Gastroesophageal sphincter (tissue), 4 donors: ENCODE results near the gene DTX1. TPM values are rescaled to one million over a fixed set of nuclear protein-coding genes. Genes with fewer than 3 reads are reported as not detected.

Experiments used
- ATAC-seq: fragments of 150-250 bp; one replicate; pipeline ENCODE4 v1.9.1; 2016; ENCODE audit warnings: mild to moderate bottlenecking, moderate library complexity
- H3K27ac ChIP-seq, 4 donors: fragments of 200-600 bp; sonication (generic) in 3 of 4; 1 replicate in 3 of 4; 2 replicates in 1 of 4; pipeline ENCODE4 v1.5.1; 2016 to 2019
- H3K27me3 ChIP-seq: fragments of 200-600 bp; sonication (generic); one replicate; pipeline ENCODE4 v1.5.1; 2019
- H3K36me3 ChIP-seq, 2 donors: fragments of 200-600 bp; sonication (generic); one replicate each; pipeline ENCODE4 v1.5.1; 2019; ENCODE audit warnings: control low read depth in 1 of 2
- H3K4me1 ChIP-seq, 3 donors: fragments of 200-600 bp; sonication (generic); 1 replicate in 2 of 3; 2 replicates in 1 of 3; pipeline ENCODE4 v1.5.1; 2016 to 2019; ENCODE audit warnings: control low read depth in 2 of 3
- H3K4me3 ChIP-seq, 2 donors: fragments of 200-600 bp; sonication (generic); one replicate each; pipeline ENCODE4 v1.5.1; 2019; ENCODE audit warnings: mild to moderate bottlenecking in 1 of 2, moderate library complexity in 1 of 2
- H3K9me3 ChIP-seq, 3 donors: fragments of 200-600 bp; sonication (generic); one replicate each; pipeline ENCODE4 v1.5.1; 2017 to 2019; ENCODE audit warnings: control low read depth in 2 of 3
- EP300 ChIP-seq: sonication (generic); formaldehyde crosslinking; IDR thresholded peaks from one replicate; pipeline ENCODE4 v1.6.1; 2017; ENCODE audit warnings: antibody characterized with exemption, mild to moderate bottlenecking
- POLR2A ChIP-seq, 2 donors: fragments of 450-650 bp; IDR thresholded peaks; one replicate each; pipeline ENCODE4 v1.6.1; 2017; ENCODE audit warnings: antibody characterized with exemption in 2 of 2, mild to moderate bottlenecking in 2 of 2, moderate library complexity in 1 of 2
- POLR2AphosphoS5 ChIP-seq: sonication (generic); formaldehyde crosslinking; IDR thresholded peaks from one replicate; pipeline ENCODE4 v1.6.1; 2017; ENCODE audit warnings: antibody characterized with exemption
- WGBS, 2 donors: methylation state at CpG; one replicate each; pipeline ENCODE4 v1.1.5; 2018; ENCODE audit warnings: low coverage in 1 of 2; 5-methylcytosine and 5-hydroxymethylcytosine counted together
- total RNA-seq, 4 donors: library from RNA; depleted of rRNA; stranded (reverse); fragments of >200 nt; gene quantifications; one replicate each; pipeline ENCODE4 v1.1.0, GENCODE V29; 2016
- TF ChIP-seq, protein P1 (sequence below), 4 experiments: fragments of 200-600 bp in 2 of 4; fragments of 450-650 bp in 2 of 4; sonication (generic) in 1 of 4; IDR thresholded peaks; one replicate each; pipeline ENCODE4 v1.5.1; 2017 to 2019; ENCODE audit warnings: antibody characterized with exemption in 4 of 4, mild to moderate bottlenecking in 2 of 4, moderate library complexity in 2 of 4

DTX1 gene
- total RNA-seq, 4 donors from 2014 or later, result 2.3 to 9.5 (median 5.3) TPM

DNA sequence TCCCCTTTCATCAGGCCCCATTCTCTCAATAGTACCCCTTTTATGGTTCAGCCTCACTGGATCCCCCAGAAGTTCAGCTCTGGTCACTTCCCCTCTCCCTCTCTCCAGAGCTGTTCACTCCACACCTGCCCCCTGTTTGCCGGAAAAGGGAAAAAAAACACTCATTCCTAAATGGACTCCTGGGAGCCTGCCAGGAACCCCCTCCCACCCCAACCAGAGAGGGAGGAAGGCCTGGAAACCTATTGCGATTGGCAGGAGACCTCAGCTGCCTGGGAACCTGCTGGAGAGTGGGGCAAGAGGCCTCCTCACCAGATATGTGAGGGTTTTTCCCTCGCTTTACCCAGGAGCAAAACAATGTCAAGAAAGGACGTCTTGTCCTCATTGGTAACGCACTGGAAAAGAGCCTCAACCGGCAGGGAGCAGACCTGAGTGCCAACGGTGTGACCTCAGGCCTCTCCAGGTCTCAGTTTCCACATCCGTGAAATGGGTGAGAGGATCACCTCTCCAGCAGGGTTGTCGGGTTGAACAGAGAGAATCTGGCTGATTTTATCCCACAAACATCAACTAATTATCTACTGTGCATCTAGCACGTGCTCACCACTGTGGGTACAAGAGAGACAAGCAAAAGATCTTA is 4.6 kb downstream of the DTX1 start:
- TF ChIP-seq POLR2AphosphoS5 (no peak), EP300 (no peak), POLR2A (IDR thresholded peaks at IDR 0.05) (no peak)
- TF ChIP-seq, protein P1, sequence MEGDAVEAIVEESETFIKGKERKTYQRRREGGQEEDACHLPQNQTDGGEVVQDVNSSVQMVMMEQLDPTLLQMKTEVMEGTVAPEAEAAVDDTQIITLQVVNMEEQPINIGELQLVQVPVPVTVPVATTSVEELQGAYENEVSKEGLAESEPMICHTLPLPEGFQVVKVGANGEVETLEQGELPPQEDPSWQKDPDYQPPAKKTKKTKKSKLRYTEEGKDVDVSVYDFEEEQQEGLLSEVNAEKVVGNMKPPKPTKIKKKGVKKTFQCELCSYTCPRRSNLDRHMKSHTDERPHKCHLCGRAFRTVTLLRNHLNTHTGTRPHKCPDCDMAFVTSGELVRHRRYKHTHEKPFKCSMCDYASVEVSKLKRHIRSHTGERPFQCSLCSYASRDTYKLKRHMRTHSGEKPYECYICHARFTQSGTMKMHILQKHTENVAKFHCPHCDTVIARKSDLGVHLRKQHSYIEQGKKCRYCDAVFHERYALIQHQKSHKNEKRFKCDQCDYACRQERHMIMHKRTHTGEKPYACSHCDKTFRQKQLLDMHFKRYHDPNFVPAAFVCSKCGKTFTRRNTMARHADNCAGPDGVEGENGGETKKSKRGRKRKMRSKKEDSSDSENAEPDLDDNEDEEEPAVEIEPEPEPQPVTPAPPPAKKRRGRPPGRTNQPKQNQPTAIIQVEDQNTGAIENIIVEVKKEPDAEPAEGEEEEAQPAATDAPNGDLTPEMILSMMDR (IDR thresholded peaks at IDR 0.05), result no peak
- no peak for ATAC-seq
- no peaks in the 10 kb centered on the region for H3K9me3 ChIP-seq

DNA sequence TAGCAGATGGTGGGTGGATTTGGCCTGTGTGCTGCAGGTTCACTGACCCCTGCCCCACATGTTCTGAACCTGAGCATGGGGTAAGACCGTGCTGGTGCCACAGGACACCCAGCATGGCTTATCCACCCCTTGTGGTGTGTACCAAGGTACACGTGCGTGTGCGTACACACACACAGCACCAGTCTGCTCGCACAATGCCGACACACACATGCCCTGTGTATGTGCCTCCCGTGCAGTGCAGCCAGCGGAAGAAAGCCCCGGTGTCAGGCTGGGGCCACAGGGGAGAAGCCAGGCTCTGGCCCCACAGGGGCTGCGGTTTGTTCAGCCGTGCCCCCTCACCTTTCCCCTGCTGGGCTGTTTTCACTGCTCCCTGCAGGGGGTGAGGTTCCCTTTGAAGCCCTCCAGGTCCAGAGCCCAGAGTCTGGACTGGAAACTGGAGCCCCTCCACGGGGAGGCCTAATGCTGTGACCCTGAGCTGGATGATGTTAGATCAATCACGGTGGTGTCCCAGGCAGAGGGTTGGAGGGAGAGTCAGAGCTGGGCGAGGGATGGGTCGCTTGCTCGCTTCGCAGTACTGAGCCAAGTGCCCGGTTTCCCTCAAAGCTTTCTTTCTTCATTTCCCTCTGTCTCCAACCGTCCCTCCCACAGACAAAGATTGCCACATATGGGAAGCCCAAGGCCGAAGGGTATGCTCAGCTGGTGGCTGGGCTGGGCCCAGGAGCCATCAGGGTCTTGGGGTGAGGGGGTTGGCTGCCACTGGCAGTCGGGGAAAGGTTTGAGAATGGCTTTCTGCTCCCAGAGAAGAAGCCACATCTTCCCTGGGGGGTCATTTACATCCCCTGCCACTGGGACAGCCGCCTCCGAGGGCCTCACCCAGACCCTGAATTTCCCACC is 6.2 kb downstream of the DTX1 start:
- WGBS, 2 donors, result 63 to 68% methylated on average over 11 of the region's 23 CpGs

More for the DNA sequence above, 4.6 kb downstream of the DTX1 start:
- WGBS, 2 donors, result 65 to 71% methylated on average over 3 to 6 of the region's 10 CpGs
- peaks cover 96% of the 10 kb centered on the region for H3K27me3 ChIP-seq
- H3K4me3 ChIP-seq, result no peak overlapping the region
- no peaks in the 10 kb centered on the region for H3K36me3 ChIP-seq
- H3K27ac ChIP-seq, result no peak overlapping the region
- H3K4me1 ChIP-seq, result peaks cover 0 to 13% (median 10%) of the 10 kb centered on the region in 3 donors

DNA sequence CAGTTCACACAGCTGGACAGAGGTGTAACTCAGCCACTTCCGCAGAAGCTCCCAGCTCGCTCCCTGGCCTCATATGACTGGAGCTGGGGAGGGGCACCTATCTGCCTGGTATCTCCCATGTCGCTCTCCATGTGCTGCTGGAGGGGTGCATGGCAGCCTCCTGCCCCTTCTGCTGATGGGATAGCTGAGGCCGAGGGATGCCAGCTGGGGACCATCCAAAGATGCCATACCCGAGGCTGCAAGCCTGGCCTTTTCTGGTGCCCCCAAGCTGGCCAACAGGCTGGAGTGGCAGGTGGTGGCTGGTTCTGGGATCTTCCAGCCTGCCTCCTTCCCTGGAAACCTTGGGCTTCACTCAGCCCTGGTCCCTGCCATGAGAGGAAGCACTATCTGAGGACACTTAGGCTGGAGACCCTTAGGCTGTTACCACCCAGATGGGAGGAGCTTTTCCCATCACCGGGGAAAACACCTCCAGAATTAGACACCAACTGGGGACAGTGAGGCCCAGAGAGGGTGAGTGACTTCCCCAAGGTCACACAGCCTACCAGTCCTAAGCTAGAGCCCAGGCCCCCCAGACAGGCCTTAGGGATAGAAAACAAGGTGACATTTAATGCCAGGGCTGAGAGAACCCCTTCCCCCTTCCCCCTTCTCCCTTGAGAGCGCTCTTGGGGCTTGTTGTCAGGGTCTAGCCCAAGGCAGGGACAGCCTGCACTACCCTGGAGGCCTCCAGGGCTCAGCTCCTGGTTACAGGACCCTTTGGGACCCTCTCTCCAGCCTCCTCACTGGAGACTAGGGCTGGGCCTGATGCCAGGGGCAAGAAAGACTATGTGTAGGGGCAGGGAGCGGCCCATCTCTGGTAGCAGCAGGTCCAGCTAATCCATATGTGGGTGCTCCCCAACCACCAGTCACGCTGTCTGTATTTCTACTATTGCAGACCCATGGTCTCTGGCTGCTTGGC is 7.1 kb downstream of the DTX1 start:
- ATAC-seq, result no peak
- Histone ChIP-seq H3K9me3 (no peaks in the 10 kb centered on the region), H3K27ac (no peak overlapping the region), H3K4me3 (no peak overlapping the region), H3K36me3 (no peaks in the 10 kb centered on the region), H3K27me3 (peaks cover 79% of the 10 kb centered on the region), H3K4me1 (no peaks in the 10 kb centered on the region)
- 80% methylated on average over 1 of the region's 9 CpGs; no CpG with 5 or more reads in 1 of the 2 donors for WGBS, 2 donors
- TF ChIP-seq EP300 (no peak), POLR2AphosphoS5 (no peak), POLR2A (IDR thresholded peaks at IDR 0.05) (no peak)
- TF ChIP-seq, protein P1 (IDR thresholded peaks at IDR 0.05), result no peak

More for the DNA sequence above, 6.2 kb downstream of the DTX1 start:
- ATAC-seq, result no peak
- H3K9me3 ChIP-seq, result no peaks in the 10 kb centered on the region
- H3K27me3 ChIP-seq, result peaks cover 88% of the 10 kb centered on the region
- no peak for TF ChIP-seq POLR2AphosphoS5
- TF ChIP-seq EP300, result no peak
- no peak for TF ChIP-seq POLR2A (IDR thresholded peaks at IDR 0.05)
- TF ChIP-seq, protein P1 (IDR thresholded peaks at IDR 0.05), result no peak
- H3K4me3 ChIP-seq, result no peak overlapping the region
- H3K36me3 ChIP-seq, result no peaks in the 10 kb centered on the region
- H3K27ac ChIP-seq, result no peak overlapping the region
- H3K4me1 ChIP-seq, result no peaks in the 10 kb centered on the region

DNA sequence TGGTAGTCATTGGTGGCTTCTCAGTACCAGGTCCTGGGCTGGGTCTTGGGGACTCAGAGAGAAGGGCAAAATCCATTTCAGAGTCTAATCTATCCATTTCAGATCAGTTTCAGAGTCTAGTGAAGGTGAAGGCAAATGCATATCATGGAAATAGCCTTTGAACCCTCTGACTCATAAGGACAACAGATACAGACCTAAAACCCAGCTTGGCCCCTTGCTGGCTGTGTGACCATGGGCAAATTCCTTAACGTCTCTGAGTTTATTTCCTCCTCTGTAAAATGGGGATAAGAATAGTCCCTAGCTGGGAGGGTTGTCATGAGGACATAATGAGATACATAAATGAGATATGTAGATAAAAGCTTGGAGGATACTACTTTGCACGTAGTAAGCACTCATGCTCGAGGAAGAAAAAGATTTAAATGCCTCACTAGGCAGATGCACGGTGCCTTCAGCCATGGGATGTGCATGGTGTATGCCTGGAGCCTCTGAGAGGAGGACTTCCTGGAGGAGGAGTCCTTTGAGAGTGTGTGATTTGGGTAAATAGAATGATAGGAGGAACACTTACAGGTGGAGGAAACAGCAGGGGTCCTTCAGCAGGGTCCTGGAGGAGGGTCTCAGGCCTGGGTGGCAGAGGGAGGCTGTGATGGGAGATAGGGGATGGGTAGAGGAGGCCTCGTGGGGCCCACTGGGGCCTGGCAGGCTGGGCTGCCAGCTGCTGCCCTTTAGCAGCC is 8.0 kb downstream of the DTX1 start:
- 47 to 86% methylated on average over 4 of the region's 5 CpGs for WGBS, 2 donors
- no peak for ATAC-seq
- Histone ChIP-seq H3K9me3 (no peaks in the 10 kb centered on the region), H3K4me3 (no peak overlapping the region), H3K27ac (no peak overlapping the region), H3K4me1 (no peaks in the 10 kb centered on the region), H3K27me3 (peaks cover 70% of the 10 kb centered on the region), H3K36me3 (no peaks in the 10 kb centered on the region)
- TF ChIP-seq, protein P1 (IDR thresholded peaks at IDR 0.05), result no peak
- TF ChIP-seq EP300, result no peak
- TF ChIP-seq POLR2A (IDR thresholded peaks at IDR 0.05), result no peak
